Neural cell (in vitro differentiated cells): ENCODE results near the gene PIP4K2A.

Experiments
- TAF1 ChIP-seq: IDR thresholded peaks from 2 replicates; pipeline ENCODE4 v1.6.1; 2012; ENCODE audit warnings: low read depth
- TF ChIP-seq, protein P1 (sequence below): fragments of 450-650 bp; IDR thresholded peaks from 2 replicates; pipeline ENCODE4 v1.5.1; 2014; ENCODE audit warnings: antibody characterized with exemption, mild to moderate bottlenecking, moderate library complexity; ENCODE audit not compliant: poor library complexity, severe bottlenecking

DNA sequence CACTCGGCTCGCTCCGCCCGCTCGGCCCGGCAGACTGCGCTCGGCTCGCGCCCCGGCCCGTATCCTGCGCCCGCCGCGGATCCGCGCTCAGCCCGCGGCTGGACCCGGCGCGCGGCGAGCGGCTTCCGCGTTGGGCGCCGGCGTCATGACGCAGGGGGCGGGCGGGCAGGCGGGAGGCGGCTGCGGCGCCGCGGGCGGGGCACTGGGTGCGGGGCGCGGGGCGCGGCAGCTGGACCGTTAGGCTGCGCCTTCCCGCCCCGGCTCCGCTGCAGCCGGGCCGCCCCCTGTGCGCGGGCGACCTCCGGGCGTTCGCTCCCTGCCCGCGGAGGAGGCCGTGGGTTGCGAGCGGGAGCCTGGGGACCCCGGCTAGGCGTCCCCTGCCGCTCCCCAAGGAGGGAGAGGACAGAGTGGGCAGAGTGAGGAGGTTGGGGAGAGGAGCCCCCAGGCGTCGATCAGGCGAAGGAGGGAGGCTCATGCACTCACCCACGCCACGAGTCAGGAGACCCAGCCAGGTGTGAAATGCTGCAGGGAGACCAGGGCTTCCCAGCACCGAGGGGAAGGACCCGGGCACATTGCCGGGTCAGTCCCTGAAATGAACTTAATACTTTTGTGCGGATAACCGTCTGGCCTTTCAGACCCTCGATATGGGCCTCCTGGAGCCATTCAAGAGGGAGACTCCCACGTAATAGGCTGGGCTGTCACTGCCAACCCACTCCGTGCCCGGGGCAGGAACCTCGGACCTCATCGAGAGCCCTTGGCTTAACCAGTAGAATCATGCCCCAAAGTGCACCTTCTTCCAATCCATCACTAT is at the start of gene PIP4K2A:
- TF ChIP-seq, protein P1, sequence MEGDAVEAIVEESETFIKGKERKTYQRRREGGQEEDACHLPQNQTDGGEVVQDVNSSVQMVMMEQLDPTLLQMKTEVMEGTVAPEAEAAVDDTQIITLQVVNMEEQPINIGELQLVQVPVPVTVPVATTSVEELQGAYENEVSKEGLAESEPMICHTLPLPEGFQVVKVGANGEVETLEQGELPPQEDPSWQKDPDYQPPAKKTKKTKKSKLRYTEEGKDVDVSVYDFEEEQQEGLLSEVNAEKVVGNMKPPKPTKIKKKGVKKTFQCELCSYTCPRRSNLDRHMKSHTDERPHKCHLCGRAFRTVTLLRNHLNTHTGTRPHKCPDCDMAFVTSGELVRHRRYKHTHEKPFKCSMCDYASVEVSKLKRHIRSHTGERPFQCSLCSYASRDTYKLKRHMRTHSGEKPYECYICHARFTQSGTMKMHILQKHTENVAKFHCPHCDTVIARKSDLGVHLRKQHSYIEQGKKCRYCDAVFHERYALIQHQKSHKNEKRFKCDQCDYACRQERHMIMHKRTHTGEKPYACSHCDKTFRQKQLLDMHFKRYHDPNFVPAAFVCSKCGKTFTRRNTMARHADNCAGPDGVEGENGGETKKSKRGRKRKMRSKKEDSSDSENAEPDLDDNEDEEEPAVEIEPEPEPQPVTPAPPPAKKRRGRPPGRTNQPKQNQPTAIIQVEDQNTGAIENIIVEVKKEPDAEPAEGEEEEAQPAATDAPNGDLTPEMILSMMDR = no peak
- TF ChIP-seq TAF1 = no peak
